GM19025 (cell line): ENCODE results near the gene HOXA9.

Source experiments
- ATAC-seq: cut with Tn5 transposase; IDR thresholded peaks from one replicate; pipeline ENCODE4 v1.9.1; 2021; ENCODE audit warnings: mild to moderate bottlenecking, low read depth, moderate library complexity; ENCODE audit not compliant: unreplicated experiment

HOXA9 gene

GRCh38 chr7:27165089-27165995, at the start of gene HOXA9:
Gene HOXA9, minus strand, starts transcription at chr7:27165537. Its CDS starts 80 bp downstream, at chr7:27165457.
- ATAC-seq = no peak

GRCh38 chr7:27214239-27214950, 49.1 kb upstream of the HOXA9 start:
- ATAC-seq = no peak

DNA sequence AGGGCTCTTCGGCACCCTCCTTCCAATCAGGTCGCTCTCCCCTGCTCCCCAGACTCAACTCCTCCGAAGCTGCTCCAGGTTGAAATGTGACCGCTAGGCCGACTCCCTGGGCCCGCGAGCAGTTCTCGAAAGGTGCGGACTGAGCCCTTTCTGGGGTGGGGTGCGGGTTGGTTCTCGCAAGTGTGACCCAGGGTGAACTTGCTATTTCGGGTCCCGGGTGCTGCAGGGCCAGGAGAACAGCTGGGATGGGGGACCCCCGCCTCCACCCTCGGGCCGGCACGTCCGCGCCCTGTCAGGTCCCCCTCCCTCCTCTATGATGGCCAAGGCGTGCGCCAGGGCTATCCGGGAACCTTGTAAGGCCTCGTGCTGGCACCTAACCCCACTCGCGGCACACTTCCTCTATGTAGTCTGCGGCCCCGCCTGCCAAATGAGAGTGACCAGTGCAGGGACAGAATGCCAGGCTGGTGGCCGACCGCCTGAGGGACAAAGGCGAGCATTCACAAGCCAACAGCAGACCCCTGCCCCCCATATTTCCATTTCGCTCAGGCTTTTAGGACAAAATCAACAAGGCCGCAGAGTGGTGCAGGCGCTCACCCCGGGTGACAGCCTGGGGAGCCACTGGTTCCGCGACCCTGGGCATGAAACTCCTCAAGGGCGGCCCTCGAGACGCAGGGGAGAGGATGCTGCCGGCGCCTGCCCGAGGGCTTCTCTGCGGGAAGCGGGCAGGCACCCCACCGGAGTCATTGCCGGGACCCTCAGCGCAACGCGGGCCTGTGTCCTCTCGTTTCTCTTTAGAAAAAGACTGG, 48.3 kb upstream of the HOXA9 start:
- no peak for ATAC-seq

DNA sequence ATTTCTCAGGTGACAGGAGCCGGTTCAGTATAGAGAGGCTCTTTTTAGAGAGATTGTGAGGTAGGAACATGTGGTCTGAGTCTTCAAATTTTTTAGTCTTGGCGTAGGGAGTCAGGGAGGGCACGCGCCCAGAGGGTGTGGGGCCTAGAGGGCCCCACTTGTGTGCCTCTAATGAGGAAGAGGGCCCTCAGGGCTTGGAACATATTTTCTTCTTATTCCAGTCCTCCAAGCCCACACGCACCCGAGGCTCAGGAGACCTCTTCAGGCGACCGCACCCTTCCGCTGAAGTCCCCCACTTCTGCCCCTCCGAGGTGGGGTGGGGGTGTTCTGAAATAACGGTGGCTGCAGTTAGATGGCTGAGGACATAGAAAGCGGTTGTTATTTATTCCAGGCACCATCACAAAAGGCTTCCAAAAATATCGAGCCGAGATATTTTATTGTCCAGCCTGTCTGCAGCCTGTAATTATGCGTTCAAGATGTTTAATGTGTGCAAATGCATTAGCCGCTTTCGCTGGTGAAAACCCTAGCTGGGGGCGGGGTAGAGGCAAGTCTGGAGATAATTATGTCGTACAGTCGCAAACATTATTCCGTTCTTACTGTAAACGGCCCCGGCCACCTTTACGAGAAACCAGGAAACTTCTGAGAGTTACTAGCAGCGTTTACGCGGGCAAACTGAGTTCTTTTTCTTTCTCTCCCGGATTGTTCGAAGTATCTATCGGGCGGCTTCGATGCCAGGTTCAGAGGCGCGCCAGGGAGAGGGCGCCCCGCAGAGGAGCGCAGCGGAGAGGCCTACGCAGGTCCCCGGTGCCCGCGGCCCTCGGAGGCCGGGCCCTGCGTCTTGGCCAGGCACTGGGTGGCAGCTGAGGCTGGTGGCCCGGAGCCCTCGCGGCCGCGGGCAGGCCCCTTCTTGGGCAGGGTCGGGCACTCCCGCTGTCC, 47.4 kb upstream of the HOXA9 start:
- no peak for ATAC-seq

- ATAC-seq = no peak
Measured at GRCh38 chr7:27211764-27212204, 46.4 kb upstream of the HOXA9 start.

- ATAC-seq = no peak
Measured at GRCh38 chr7:27211084-27211446, 45.7 kb upstream of the HOXA9 start.

GRCh38 chr7:27210441-27211083, 45.2 kb upstream of the HOXA9 start:
- no peak for ATAC-seq

GRCh38 chr7:27209933-27210440, 44.6 kb upstream of the HOXA9 start:
- ATAC-seq = no peak

- ATAC-seq = no peak
Measured at GRCh38 chr7:27208998-27209397, 43.7 kb upstream of the HOXA9 start.

DNA sequence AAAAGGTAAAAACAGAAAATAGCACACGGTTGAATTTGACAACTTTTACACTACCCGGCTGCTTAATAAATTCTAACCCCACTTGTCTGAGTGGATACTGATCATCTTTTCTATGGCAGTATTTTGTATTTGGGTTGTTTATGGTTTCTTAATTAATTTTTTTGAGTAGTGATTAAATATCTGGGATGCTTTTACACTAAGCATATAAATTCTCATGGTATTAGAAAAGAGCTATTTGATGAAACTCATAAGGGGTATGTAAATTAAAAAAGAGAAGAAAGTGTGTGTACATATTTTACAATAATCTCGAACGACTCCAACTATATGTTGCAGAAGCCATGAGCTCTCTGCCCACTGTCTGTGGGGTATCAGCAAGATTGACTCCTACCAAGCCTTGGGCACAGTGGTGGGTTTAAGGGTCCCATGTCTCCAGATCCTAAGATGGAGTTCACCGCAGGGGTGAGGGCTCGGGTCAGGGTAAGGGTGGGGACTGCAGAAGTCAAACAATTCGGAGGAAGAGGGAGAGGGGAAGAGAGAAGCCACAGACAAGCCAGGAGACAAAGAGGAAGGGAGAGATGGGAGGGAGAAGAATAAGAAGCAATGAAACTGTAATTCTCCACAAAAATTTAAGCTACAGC, 42.1 kb upstream of the HOXA9 start:
- no peak for ATAC-seq

DNA sequence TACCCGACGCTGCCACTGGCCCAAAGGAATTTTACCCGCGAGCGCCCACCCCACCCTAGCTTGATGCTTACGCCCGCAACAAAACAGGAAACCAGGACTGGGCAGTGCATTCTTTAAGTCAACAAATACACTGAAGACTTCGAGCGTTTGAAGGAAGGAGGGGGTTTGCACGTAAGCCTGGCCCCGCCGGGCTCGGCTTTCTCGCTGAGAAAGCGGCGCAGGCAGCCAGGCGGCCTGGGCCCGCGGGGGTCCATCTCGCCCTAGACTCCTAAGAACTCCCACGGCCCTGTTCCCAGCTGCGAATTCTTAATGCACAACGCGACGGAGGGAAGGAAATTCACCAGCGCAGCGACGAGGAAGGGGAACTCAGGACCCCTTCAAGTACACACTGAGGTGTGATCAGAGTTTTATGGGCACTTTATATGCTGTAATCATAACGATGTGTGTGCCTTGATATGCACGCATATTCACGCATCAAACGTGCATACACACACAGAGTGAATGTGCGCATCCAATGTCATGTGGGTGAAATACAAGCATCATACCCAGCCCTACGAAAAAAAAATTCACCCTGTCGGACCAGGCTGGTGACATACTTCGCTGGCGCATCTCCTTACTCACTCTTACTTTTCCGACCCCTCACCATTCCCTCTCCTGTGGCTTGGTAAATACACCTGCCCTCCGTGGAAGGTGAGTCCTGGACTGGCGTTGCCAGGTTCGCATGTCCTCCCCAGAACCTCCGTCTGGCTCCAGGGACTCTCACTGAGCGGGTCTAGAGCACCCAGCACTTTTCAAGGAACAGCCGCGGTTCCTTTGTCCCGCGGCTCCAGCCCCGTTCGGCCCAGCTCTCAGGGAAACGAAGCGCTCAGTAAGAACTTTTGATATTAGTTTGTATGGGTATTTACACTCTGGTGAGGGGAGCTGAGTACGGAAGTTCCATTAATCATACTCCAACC, 40.3 kb upstream of the HOXA9 start:
- no peak for ATAC-seq

- no peak for ATAC-seq
Measured at GRCh38 chr7:27204851-27205322, 39.5 kb upstream of the HOXA9 start.

DNA sequence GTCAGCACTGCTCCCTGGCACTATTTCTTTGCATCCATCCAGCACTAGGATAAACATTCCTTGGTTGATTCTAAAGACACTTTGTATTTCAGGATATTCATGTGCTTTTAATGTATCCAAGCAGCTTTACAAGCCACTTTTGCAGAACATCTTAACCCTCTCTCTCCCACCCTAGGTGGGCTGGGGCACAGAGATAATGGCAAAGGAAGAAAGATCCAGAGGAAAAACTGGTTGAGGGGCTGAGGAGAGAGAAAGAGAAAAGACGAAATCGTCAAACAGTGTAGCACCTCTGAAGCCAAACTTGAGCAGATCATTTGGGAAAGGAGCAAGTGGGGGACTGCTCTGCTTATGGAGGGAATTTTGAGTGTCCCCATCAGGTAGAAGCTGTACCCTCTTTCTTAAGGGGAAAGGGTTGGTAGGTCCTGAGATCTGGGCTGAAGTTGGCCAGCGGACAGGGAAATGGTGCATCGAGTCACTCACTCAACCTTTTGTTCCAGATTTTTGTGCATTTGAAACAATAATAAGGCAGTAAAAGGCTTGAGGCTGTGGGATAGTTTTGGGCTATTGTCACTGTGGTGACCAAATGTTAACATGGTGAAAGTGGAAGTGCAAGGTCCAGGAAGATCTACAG, 38.7 kb upstream of the HOXA9 start:
- ATAC-seq = no peak

GRCh38 chr7:27203365-27203953, 38.1 kb upstream of the HOXA9 start:
- no peak for ATAC-seq

GRCh38 chr7:27202862-27203134, 37.5 kb upstream of the HOXA9 start:
- no peak for ATAC-seq

DNA sequence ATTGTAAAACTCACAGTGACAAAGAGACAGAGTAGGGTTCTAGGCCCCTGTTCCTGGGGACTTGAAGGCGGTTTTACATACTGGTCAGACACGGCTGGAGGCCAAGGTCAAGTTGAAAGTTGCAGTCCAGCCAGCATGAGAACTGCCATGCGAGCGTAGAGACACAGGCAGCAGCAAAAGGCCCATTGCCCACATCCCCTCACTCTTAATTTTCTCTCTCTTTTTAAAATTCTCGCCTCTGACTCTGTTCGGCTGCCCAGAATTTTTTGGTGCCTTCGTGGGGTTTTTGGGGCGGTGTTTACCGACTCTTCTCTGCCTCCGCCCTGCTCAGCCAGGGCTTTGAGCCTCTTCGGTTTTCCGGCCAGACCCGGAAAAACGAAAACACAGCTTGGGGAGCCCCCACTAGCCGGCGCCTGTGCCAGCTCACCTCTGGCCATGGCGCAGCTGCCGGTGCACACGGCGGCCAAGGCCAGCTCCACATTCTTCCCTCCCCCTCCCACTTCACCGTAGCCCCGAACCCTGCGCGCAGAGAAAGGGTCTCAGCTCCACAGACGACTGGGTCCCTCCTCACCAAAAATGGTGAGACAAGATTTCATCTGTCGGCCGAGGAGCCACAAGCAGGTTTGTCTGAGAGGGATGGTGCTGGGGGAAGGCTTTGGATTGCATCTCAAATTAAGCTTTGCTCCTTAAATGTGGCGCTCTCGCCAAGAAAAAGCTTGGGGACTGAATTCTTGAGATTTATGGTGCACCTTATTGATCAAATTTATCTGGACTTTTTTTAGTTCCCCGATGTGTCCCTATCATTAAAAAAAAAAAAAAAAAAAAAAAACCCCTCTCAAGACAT, 36.9 kb upstream of the HOXA9 start:
- no peak for ATAC-seq
